ENCODE measurements around the gene SLC6A1.
A peak's percentile ranks its signal among the peaks of the same experiment; 100 is the strongest.

Gene SLC6A1

GRCh38 chr3:11014752-11015151 is 22.2 kb downstream of the SLC6A1 start:
- FAIRE-seq = no peak
- no peak for DNase-seq (ENCODE audit: insufficient read length, low spot score)

DNA sequence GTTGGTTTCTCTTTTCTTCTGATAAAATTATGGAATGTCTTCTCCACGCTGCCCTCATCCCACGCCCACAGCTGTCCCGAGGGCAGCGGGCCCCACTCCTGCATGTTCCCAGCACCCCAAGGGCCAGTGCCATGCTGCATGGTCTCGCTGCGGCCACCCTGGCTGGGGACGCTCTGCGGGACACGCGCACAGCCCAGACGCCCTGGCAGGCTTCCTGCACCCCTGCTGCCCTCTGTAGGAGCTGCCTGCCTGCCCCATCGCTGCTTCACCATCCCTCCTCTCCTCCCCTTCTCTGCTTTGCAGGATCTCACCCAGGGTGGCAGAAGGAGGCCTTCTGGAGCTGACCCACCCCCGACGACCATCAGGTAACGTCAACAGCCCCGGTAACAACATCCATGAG is 22.8 kb downstream of the SLC6A1 start:
- FAIRE-seq = no peak
- DNase-seq (ENCODE audit: insufficient read length, low spot score) = no peak

DNA sequence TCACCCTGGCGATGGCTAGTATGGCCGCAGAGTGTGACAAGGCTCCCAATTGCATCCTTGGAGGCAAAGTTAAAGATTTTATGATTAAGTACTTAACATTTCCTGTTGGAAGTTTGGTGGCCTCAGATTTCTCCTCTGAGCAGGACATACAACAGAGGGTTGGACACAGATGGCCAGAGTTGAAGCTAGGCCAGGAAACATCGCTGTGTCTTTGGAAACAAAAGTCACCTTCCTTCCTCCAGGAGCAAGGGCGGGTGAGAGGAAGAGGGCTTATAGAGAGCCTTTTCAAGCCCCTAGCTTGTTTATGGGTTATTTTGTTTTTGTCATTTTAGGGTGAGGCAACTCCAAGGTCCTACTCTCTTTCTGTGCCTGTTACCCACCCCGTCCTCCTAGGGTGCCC is 24.2 kb downstream of the SLC6A1 start:
- no peak for FAIRE-seq

DNA sequence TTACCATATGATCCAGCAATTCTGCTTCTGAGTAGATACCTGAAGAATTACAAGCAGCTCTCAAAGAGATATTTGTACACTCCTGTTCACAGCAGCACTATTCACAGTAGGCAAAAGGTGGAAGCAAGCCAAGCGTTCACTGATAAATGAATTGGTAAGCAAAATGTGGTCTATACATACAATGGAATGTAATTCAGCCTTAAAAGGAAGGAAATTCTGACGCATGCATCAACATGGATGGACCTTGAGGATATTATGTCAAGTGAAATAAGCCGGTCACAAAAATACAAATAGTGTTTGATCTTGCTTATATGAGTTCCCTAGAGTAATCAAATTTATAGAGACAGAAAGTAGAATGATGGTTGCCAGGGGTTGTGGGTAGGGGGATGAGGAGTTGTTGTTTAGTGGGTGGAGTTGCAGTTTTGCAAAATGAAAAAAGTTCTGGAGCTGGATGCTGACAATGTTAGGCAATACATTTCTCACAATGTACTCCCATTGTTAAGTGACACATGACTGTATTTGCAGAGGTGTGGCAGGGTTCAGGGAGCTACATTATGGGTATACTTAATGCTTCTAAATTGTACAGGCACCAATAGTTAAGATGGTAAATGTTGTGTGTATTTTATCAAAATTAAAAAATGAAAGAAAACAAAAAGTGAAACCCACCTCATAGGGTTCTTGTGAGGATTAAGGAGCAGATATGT is 26.7 kb downstream of the SLC6A1 start:
- FAIRE-seq (no peak), DNase-seq (ENCODE audit: insufficient read length, low spot score) (no peak)

More for the DNA sequence above, 24.2 kb downstream of the SLC6A1 start:
- no peak for DNase-seq (ENCODE audit: insufficient read length, low spot score)

GRCh38 chr3:11020764-11021163 is 28.2 kb downstream of the SLC6A1 start:
- FAIRE-seq (no peak), DNase-seq (ENCODE audit: insufficient read length, low spot score) (no peak)

GRCh38 chr3:11021611-11022011 is 29.1 kb downstream of the SLC6A1 start:
- DNase-seq (ENCODE audit: insufficient read length, low spot score) = no peak
- no peak for FAIRE-seq

- FAIRE-seq = no peak
- DNase-seq (ENCODE audit: insufficient read length, low spot score) = no peak
Observed at GRCh38 chr3:11022115-11022514, 29.6 kb downstream of the SLC6A1 start.

GRCh38 chr3:11024181-11024580 is 31.6 kb downstream of the SLC6A1 start:
- DNase-seq (ENCODE audit: insufficient read length, low spot score) (no peak), FAIRE-seq (no peak)

DNA sequence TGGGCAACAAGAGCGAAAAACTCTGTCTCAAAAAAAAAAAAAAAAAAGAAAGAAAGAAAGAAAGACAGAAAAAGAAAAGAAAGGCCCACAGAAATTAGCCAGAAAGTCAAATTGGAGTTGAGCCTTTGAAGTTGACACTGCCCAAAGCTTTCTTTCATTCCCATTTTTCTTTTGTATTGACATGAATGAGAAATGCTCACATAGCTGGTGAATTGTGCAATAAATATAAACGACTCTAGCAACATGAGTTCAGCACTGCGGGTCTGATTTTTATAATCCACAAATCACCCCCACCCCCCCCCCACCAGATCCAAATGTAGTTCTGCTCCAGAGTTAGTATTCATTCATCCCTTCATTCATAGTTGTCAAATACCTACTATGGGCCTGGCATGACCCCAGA is 37.4 kb downstream of the SLC6A1 start:
- DNase-seq (ENCODE audit: insufficient read length, low spot score) (no peak), FAIRE-seq (no peak)

DNA sequence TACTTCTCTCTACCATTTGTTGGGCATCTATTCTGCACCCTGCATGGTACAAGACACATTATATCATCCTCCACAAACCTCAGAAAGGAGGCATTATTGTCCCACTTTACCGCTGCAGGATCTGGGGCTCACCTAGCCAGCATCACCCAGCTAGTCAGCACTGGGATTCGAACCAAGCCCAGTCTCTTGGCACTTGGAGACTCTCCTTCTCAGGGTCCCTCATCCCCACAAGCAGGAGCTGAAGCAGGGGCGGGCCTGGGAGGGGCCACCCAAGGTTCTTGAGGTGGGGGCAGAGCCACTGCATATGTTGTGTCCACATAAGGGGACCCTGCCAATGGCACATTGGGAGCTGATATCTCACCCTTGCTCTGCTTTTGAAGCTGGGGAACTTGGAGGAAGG is 41.3 kb downstream of the SLC6A1 start:
- DNase-seq (ENCODE audit: insufficient read length, low spot score) = no peak
- FAIRE-seq = no peak

DNA sequence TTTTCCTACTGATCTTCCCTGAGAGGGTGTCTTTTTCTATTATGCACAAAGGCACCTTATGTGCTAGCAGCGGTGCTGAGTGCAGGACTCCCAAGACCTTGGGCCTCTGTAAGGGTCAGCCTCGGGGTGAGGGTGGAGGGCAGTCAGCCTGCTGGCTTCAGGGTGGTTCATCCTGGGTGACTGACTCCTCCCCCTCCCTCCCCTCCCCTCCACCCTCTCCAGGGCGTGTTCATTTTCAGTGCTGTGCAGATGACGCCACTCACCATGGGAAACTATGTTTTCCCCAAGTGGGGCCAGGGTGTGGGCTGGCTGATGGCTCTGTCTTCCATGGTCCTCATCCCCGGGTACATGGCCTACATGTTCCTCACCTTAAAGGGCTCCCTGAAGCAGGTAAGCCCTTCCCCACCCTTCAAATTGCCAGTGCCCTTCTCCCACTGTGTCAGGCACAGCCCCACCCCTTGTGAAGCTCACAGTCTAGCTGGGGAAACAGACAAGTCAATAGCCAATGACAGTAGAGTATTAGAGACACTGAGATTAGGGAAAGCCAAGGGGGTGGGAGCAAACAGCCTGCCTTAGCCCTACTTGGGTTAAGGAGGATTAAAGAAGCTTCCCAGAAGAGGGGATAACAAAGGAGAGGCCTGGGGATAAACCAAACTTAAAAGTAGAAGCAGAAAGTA is 41.9 kb downstream of the SLC6A1 start:
- FAIRE-seq (peak; percentile 42), DNase-seq (ENCODE audit: insufficient read length, low spot score) (no peak)

DNA sequence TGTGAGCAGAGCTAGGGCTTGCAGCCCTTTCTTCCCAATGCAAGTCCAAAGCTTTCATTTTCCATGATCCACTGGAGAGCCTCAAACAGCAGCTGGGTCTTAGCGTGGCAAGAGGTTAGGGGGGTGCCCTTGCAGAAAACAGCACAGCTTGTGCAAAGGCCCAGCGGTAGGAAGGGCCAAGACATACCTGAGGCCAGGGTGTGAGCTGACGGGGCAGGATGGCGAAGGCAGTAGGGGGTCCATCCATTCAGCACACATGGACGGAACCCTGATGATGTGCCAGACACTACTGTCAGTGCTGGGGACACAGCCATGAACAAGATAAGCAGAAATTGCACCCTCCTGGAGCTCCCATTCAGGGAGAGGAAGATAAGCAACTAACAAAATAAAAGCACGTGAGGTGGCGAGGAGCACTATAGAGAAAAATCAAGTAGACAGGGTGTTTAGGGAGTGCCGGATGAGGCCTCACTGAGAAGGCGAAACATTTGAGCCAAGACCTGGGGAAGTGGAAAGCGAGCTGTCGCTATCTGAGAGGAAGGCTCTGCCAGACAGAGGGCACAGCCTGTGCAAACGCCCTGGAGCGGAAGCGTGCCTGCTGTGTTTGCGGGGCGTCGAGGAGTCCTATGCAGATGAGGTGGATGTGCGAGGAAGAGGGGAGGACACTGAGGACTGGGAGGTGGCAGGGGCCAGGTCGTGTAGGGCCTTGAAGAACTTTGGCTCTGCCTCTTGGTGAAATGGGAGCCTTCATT is 43.4 kb downstream of the SLC6A1 start:
- DNase-seq (ENCODE audit: insufficient read length, low spot score) = no peak
- no peak for FAIRE-seq

- FAIRE-seq (no peak), DNase-seq (ENCODE audit: insufficient read length, low spot score) (no peak)
Observed at GRCh38 chr3:11037241-11037873, 44.8 kb downstream of the SLC6A1 start.

DNA sequence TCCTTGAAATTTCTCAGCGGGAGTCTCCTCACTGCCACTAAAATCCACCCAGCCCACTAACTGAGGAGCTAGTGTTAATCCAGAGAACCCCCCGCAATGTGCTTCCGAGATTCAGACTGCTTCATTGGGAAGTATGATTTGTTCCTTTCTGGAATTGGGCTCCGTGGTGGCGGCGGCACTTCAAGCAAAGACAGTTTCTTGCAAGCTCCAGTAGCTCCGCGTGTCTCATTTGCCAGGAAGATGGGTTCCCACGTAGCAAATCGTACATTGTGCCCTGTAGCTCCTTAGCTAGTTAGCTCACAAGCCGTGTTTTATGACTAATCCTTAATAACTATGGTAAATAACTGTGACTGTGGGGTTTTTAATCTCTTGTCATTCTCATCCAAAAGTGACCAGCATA is 45.4 kb downstream of the SLC6A1 start:
- FAIRE-seq (no peak), DNase-seq (ENCODE audit: insufficient read length, low spot score) (no peak)

DNA sequence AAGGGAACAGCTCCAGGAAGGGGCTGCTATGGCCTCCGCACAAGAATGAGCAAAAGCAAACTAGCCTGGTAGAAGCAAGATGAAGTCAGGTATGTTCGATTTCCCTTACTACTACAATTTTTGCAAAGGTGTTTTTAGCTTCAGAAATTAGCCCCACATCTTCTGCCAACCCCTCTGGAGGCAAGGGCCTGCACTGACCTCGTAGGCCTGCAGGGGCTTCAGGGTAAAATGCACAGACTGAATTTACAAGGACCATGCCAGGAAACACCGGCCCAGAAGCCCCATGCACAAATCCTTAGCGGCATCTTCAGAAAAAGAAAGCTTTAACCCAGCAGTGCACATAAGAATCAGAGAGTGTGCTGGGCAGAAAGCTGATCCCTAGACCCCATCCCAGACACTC is 53.0 kb downstream of the SLC6A1 start:
- FAIRE-seq (no peak), DNase-seq (ENCODE audit: insufficient read length, low spot score) (no peak)

DNA sequence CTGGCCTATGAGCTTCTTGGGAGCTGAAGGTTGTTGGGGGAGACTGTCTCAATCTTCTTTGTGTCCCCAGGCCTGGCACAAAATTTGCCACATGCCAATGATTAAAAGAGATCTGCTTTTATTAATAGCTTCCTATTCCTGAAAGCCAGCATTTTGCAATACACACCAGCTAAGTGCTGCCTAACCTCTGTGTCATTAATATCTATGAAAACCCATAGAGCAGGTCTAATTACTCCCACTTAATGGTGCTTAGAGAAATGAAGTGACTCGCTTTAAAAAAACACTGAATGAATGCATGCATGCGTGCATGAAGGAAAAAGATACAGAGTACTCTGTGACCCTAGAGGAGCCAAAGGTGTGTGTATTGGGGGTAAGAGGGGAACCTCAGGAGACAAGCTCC is 55.0 kb downstream of the SLC6A1 start:
- DNase-seq (ENCODE audit: insufficient read length, low spot score) (no peak), FAIRE-seq (no peak)

DNA sequence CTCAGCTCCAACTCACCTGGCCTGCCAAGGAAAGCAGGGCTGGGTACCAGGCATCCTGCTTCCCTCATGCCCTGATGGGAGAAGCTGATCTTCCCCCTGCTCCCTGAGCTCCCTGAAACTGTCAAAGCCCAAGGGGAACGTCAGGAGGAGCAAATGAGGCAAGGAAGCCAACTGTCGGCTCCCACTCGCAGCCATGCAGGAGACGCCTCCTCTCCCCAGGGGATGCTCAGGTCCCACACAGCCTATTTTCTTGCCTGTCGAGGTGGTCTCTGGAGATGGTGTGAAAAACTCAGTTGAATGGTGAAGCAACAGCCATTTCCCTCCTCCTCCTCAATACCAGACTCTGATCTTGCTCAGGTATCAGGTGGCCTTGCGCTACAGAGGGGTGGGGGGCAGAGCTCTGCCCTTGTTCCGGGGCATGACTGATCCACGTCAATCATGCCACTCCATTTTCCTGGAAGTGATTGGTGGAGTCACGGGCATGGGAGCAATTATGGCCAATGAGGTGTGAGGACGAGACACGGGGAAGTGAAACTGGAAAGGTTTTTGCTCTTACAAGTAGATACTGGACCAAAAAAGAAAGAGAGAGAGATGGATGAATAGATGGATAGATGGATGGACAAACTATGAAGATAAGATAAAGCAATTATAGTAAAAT is 58.2 kb downstream of the SLC6A1 start:
- FAIRE-seq (no peak), DNase-seq (ENCODE audit: insufficient read length, low spot score) (no peak)

DNA sequence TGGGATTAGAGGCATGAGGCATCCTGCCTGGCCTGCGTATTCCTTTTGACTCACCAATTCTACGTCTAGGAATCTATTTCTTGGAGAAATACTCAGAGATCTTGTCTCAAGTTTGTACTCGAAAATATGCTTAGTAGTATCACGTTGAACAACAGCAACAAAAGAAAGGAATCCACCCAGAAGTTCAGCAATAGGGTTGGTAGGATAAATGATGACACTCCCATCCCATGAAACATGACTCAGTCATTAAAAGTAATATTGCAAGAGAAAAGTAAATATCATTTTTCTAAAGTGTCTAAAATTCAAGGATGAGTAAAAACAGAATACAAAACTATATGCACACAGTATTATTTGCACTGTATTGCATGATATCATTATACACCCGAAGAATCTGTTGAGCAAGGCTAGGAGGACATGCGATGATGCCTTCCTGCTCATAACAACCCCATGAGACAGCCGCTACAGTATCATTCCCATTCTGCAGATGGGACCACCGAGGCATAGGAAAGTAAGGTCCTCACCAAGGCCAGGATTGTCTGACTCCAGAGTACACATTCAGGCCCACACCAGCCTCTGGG is 61.5 kb downstream of the SLC6A1 start:
- no peak for FAIRE-seq
- no peak for DNase-seq (ENCODE audit: insufficient read length, low spot score)

- DNase-seq (ENCODE audit: insufficient read length, low spot score) = no peak
Observed at GRCh38 chr3:11054739-11055438, 62.3 kb downstream of the SLC6A1 start.

DNA sequence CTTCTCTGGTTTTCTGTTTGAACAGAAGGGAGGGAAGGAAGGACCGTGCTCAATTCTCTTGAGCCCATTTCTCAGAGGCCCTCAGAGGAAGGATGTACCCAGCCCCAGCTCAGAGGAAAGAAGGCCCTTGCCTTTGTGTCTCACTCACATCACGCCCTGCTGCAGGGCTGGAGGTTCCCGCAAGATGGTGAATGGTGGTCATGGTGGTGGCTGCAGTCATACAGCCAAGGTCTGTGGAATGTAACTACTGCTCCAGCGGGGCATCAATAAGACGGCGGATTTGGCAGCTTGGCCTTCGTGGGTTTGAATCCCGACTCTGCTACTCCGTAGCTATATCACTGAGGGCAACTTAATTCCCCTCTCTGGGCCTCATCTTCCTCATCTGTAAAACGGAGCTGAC is 62.9 kb downstream of the SLC6A1 start:
- DNase-seq (ENCODE audit: insufficient read length, low spot score) (no peak), FAIRE-seq (no peak)

More at GRCh38 chr3:11054739-11055438, 62.3 kb downstream of the SLC6A1 start:
- FAIRE-seq = no peak

Data from HTR-8/SVneo (cell line).